SK-N-SH (cell line): ENCODE data around the gene SUN5. TPM values are rescaled to one million over a fixed set of nuclear protein-coding genes. Genes with fewer than 3 reads are reported as not detected.

Experiments used
- CTCF ChIA-PET: fragments of 300-600, 350-600 bp; formaldehyde crosslinking; extraction: SDS; loops from one replicate; lab custom pipeline; 2021; lab: Yijun Ruan, JAX
- POLR2A ChIA-PET: fragments of 350-600 bp; sonication (Branson Sonifier 250); formaldehyde crosslinking; extraction: SDS; loops from one replicate; lab custom pipeline; 2020; ENCODE audit warnings: antibody characterized with exemption, inconsistent platforms; lab: Yijun Ruan, JAX
- DNase-seq: peaks from one replicate; pipeline ENCODE4 v3.0.0; 2012
- H2AFZ ChIP-seq: fragments of 200-600 bp; sonication (generic); 2 replicates; pipeline ENCODE4 v1.8.1; 2016; ENCODE audit warnings: antibody characterized with exemption, mild to moderate bottlenecking, low read depth
- H3F3A ChIP-seq: fragments of 200-600 bp; sonication (generic); replicated peaks from 2 replicates; pipeline ENCODE3; 2016; ENCODE audit warnings: antibody characterized with exemption, mild to moderate bottlenecking; ENCODE audit not compliant: insufficient read depth
- H3K27ac ChIP-seq, 2 experiments: fragments of 200-500 bp in 1 of 2; fragments of 200-600 bp in 1 of 2; sonication (Bioruptor generic) in 1 of 2; sonication (generic), shearing (Covaris generic) in 1 of 2; 2 replicates each; pipeline versions ENCODE4 v1.5.1 to v1.6.1; 2014 to 2016; ENCODE audit warnings: low read depth in 2 of 2, inconsistent platforms in 1 of 2, low read length in 1 of 2, mild to moderate bottlenecking in 1 of 2, mixed read lengths in 1 of 2
- H3K27me3 ChIP-seq: fragments of 200-600 bp; sonication (generic), shearing (Covaris generic); 2 replicates; pipeline ENCODE4 v1.6.1; 2016; ENCODE audit warnings: mixed run types; ENCODE audit not compliant: insufficient read depth
- H3K36me3 ChIP-seq, 2 experiments: fragments of 200-500 bp in 1 of 2; fragments of 200-600 bp in 1 of 2; sonication (Bioruptor generic) in 1 of 2; sonication (generic) in 1 of 2; replicated peaks in 1 of 2; 2 replicates each; pipeline versions ENCODE3 to v1.5.1; 2014 to 2016; ENCODE audit warnings: low read length in 1 of 2, mild to moderate bottlenecking in 1 of 2; ENCODE audit not compliant: insufficient read depth in 2 of 2, control insufficient read depth in 1 of 2
- H3K4me1 ChIP-seq, 2 experiments: fragments of 200-500 bp in 1 of 2; fragments of 200-600 bp in 1 of 2; sonication (Bioruptor generic) in 1 of 2; sonication (generic), shearing (Covaris generic) in 1 of 2; 2 replicates each; pipeline versions ENCODE4 v1.5.1 to v1.6.1; 2014 to 2016; ENCODE audit warnings: low read depth in 1 of 2, low read length in 1 of 2, mixed run types in 1 of 2; ENCODE audit not compliant: insufficient read depth in 2 of 2, control insufficient read depth in 1 of 2
- H3K4me2 ChIP-seq: fragments of 200-600 bp; sonication (generic), shearing (Covaris generic); 2 replicates; pipeline ENCODE4 v1.6.1; 2017; ENCODE audit warnings: mixed run types
- H3K4me3 ChIP-seq, 2 experiments: fragments of 200-500 bp in 1 of 2; fragments of 200-600 bp in 1 of 2; sonication (Bioruptor generic) in 1 of 2; sonication (generic), shearing (Covaris generic) in 1 of 2; 2 replicates each; pipeline versions ENCODE4 v1.5.1 to v1.8.1; 2014 to 2016; ENCODE audit warnings: low read depth in 2 of 2, inconsistent platforms in 1 of 2, low read length in 1 of 2, mild to moderate bottlenecking in 1 of 2, mixed read lengths in 1 of 2, moderate library complexity in 1 of 2
- H3K79me2 ChIP-seq: fragments of 200-600 bp; sonication (generic); 2 replicates; pipeline ENCODE4 v1.8.1; 2017; ENCODE audit warnings: mild to moderate bottlenecking; ENCODE audit not compliant: insufficient read depth
- H3K9ac ChIP-seq: fragments of 200-600 bp; sonication (generic); 2 replicates; pipeline ENCODE4 v1.6.1; 2017; ENCODE audit warnings: mixed run types
- H3K9me2 ChIP-seq: fragments of 200-600 bp; sonication (generic); 2 replicates; pipeline ENCODE4 v1.6.1; 2017; ENCODE audit warnings: mixed run types
- H3K9me3 ChIP-seq: fragments of 200-600 bp; sonication (generic); 2 replicates; pipeline ENCODE4 v1.6.1; 2017; ENCODE audit warnings: mixed run types, mild to moderate bottlenecking, moderate library complexity
- H4K20me1 ChIP-seq: fragments of 200-600 bp; sonication (generic); 2 replicates; pipeline ENCODE4 v1.6.1; 2017; ENCODE audit warnings: mild to moderate bottlenecking, mixed run types; ENCODE audit not compliant: insufficient read depth
- CHD2 ChIP-seq: fragments of 150-350 bp; IDR thresholded peaks from 2 replicates; pipeline ENCODE4 v1.6.1; 2018; ENCODE audit warnings: low read length; ENCODE audit not compliant: partially characterized antibody
- FOXM1 ChIP-seq: IDR thresholded peaks from 2 replicates; pipeline ENCODE4 v1.4.0; 2012; ENCODE audit warnings: low read depth, mild to moderate bottlenecking
- GABPA ChIP-seq: IDR thresholded peaks from 2 replicates; pipeline ENCODE4 v1.4.0; 2012; ENCODE audit warnings: low read depth, mild to moderate bottlenecking
- MEF2A ChIP-seq: IDR thresholded peaks from 2 replicates; pipeline ENCODE4 v1.4.0; 2012; ENCODE audit warnings: low read depth, borderline replicate concordance
- MXI1 ChIP-seq: IDR thresholded peaks from 2 replicates; pipeline ENCODE4 v1.6.1; 2012; ENCODE audit warnings: mild to moderate bottlenecking, low read depth, low read length, improper control_type of control experiment
- NFIC ChIP-seq: IDR thresholded peaks from 2 replicates; pipeline ENCODE4 v1.4.0; 2012; ENCODE audit warnings: borderline replicate concordance
- NRF1 ChIP-seq: IDR thresholded peaks from 2 replicates; pipeline ENCODE4 v1.6.1; 2012; ENCODE audit warnings: low read depth, mild to moderate bottlenecking, low read length
- RAD21 ChIP-seq: IDR thresholded peaks from 2 replicates; pipeline ENCODE4 v1.6.1; 2012; ENCODE audit warnings: mild to moderate bottlenecking, low read length
- RXRA ChIP-seq: IDR thresholded peaks from 2 replicates; pipeline ENCODE4 v1.4.0; 2012; ENCODE audit warnings: low read depth, mild to moderate bottlenecking, borderline replicate concordance
- TCF12 ChIP-seq: IDR thresholded peaks from 2 replicates; pipeline ENCODE4 v1.4.0; 2012
- TEAD4 ChIP-seq: IDR thresholded peaks from 2 replicates; pipeline ENCODE4 v1.4.0; 2012; ENCODE audit warnings: mild to moderate bottlenecking, borderline replicate concordance; ENCODE audit not compliant: insufficient read depth
- YY1 ChIP-seq: IDR thresholded peaks from 2 replicates; pipeline ENCODE4 v1.4.0; 2012; ENCODE audit warnings: low read depth, mild to moderate bottlenecking
- WGBS: methylation state at CpG from one replicate; pipeline ENCODE4 v1.1.6; 2017; ENCODE audit warnings: low lambda C conversion rate; 5-methylcytosine and 5-hydroxymethylcytosine counted together
- polyA plus RNA-seq, 3 experiments: library from polyadenylated mRNA; depleted of rRNA; stranded (reverse); fragments of >200 nt; gene quantifications; 2 replicates each; pipeline ENCODE4 v1.2.3, GENCODE V29; 2012
- TF ChIP-seq, protein P1 (sequence below): IDR thresholded peaks from 2 replicates; pipeline ENCODE4 v1.4.0; 2012; ENCODE audit warnings: low read depth, borderline replicate concordance

The SUN5 gene
- polyA plus RNA-seq, 1 of the 3 experiments (the other 2 are of a cell fraction): not detected

DNA sequence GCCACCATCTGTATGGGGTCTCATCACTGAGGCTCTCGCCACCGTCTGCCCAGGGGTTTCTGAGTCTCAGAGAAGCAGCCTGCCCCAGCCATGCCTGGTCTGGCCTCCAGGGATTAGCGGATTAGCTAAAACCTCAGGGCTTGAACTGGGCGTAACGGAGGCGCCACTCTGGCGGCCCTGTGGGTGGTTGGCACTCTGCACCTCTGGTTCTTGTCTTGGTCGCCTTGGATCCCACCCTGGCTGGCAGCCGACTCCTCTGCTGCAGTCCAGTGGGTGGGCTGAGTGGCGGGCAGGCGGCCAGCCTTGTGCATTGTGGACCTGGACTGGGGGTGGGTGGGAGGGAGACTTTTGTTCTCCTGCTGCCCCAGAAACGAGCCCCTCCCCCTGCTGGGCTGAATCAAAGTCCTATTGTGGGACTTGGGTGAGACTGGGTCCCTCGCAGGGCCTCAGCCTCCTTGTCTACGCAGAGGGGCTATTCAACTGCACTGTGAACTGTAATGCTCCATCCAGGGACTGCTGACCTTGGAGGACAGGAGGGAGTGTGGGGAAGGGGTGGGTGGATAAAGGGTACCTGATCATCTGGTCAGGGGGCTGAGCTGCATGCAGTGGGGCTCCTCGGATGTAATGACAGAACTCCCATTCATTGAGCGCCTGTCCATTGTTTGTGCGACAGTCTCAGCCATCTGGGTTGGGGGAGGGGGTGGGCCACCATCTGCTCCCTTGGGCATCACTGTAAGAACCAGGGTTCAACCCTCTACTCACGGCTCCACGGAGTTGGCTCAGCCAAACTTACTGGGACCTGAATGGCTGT is 23.9 kb downstream of the SUN5 start:
- Histone ChIP-seq H3F3A (no peaks in the 10 kb centered on the region), H3K79me2 (no peaks in the 10 kb centered on the region), H3K4me3 (no peak overlapping the region), H3K9me2 (no peaks in the 10 kb centered on the region), H2AFZ (no peak overlapping the region), H3K36me3 (no peaks in the 10 kb centered on the region), H3K27ac (no peak overlapping the region), H3K9ac (no peak overlapping the region), H4K20me1 (no peaks in the 10 kb centered on the region), H3K4me1 (peaks cover 0 to 3% of the 10 kb centered on the region in 2 experiments; a peak in 1 of 4 replicates), H3K4me2 (no peak overlapping the region), H3K9me3 (no peaks in the 10 kb centered on the region), H3K27me3 (no peaks in the 10 kb centered on the region; the same call in 1 of the 2 replicates)
- POLR2A ChIA-PET: no interaction called here
- no peak for DNase-seq
- CTCF ChIA-PET: no interaction called here
- WGBS: 64% methylated on average over 15 of the region's 19 CpGs
- no peak for TF ChIP-seq TCF12
- no peak for TF ChIP-seq NFIC
- TF ChIP-seq MXI1: no peak
- no peak for TF ChIP-seq TEAD4

DNA sequence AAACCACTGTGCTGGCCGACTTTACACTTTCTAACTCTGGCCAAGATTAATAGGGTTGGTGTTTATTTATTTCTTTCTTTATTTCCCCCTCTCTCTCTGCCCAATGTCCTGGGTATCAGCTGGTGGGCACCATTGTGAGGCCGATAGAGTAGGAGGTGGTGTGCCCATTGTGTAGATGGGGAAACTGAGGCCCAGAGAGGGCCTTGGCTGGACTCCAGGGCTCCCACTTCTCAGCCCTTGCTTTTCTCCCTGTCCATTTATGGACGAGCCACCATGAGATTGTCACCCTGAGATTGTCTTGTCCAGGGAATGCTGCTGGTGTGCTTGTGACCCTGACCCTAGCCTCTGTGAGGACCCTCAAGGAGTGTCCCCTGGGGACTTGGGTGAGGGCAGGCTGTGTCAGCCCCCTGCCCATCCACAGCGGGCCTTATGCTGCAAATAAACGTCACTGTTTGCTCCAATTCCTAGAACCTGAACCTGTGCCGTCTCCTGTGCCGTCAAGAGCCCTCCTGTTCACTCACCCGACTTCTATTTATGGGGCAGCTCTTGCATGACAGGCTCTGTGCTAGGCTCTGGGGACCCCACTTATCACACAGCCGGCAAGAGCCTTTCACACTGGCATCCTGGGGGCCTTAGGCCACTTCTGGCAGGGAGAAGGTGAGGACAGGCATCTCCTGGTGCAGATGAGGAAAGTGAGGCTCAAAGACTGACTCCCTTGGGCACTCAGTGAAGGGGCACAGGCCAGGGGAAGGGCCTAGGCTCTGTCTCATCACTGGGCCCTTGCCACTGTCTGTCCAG is 24.8 kb downstream of the SUN5 start:
- Histone ChIP-seq H3F3A (no peaks in the 10 kb centered on the region), H3K9ac (no peak overlapping the region), H3K4me3 (no peak overlapping the region), H3K36me3 (no peaks in the 10 kb centered on the region), H4K20me1 (no peaks in the 10 kb centered on the region), H3K79me2 (no peaks in the 10 kb centered on the region), H2AFZ (no peak overlapping the region), H3K27ac (no peak overlapping the region), H3K9me2 (no peaks in the 10 kb centered on the region), H3K4me2 (no peak overlapping the region)
- no peak for DNase-seq
- POLR2A ChIA-PET: no interaction called here
- TF ChIP-seq NRF1 (no peak), FOXM1 (no peak), RXRA (no peak), RAD21 (no peak), YY1 (no peak), GABPA (no peak), MEF2A (no peak), MXI1 (no peak), CHD2 (no peak)
- TF ChIP-seq, protein P1, sequence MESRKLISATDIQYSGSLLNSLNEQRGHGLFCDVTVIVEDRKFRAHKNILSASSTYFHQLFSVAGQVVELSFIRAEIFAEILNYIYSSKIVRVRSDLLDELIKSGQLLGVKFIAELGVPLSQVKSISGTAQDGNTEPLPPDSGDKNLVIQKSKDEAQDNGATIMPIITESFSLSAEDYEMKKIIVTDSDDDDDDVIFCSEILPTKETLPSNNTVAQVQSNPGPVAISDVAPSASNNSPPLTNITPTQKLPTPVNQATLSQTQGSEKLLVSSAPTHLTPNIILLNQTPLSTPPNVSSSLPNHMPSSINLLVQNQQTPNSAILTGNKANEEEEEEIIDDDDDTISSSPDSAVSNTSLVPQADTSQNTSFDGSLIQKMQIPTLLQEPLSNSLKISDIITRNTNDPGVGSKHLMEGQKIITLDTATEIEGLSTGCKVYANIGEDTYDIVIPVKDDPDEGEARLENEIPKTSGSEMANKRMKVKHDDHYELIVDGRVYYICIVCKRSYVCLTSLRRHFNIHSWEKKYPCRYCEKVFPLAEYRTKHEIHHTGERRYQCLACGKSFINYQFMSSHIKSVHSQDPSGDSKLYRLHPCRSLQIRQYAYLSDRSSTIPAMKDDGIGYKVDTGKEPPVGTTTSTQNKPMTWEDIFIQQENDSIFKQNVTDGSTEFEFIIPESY: no peak
- TF ChIP-seq, all 33 proteins: peak for 0
- Histone ChIP-seq H3K9me3 (no peaks in the 10 kb centered on the region), H3K4me1 (peaks cover 0 to 3% of the 10 kb centered on the region in 2 experiments; a peak in 1 of 4 replicates), H3K27me3 (no peaks in the 10 kb centered on the region; the same call in 1 of the 2 replicates)
- CTCF ChIA-PET: no interaction called here
- 24% methylated on average over 6 of the region's 9 CpGs for WGBS
